OCI-LY7 (cell line): Measurements from ENCODE around the gene MAP4.

ENCODE experiments used
- EZH2phosphoT487 ChIP-seq: fragments of 200-600 bp; sonication (generic); IDR thresholded peaks from 2 replicates; pipeline ENCODE4 v1.6.1; 2018; ENCODE audit warnings: low read depth, borderline replicate concordance, mild to moderate bottlenecking, mixed run types, antibody characterized with exemption, low read length, moderate library complexity, mixed read lengths
- TF ChIP-seq, protein P1 (sequence below): fragments of 200-600 bp; sonication (generic); conservative IDR thresholded peaks from 2 replicates; pipeline ENCODE4 v1.5.1; 2014; ENCODE audit warnings: mild to moderate bottlenecking, antibody characterized with exemption, low read length, moderate library complexity, mixed read lengths

DNA sequence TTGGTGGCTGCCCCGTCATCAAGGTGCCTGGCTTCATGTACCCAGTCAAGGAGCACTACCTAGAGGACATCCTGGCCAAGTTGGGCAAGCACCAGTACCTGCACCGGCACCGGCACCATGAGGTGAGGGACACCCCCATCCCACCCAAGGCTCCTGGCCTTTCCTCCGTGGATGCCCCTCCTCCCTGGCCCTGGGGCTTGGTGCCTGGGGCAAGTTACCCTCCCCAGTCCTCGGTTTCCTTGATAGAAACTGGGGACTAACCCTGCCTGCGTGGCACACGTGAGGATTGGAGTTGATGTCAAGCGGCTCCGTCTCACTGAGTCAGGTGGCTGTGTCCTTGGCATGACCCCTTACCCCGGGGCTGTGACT lies 169.4 kb downstream of the MAP4 start:
- TF ChIP-seq, protein P1, sequence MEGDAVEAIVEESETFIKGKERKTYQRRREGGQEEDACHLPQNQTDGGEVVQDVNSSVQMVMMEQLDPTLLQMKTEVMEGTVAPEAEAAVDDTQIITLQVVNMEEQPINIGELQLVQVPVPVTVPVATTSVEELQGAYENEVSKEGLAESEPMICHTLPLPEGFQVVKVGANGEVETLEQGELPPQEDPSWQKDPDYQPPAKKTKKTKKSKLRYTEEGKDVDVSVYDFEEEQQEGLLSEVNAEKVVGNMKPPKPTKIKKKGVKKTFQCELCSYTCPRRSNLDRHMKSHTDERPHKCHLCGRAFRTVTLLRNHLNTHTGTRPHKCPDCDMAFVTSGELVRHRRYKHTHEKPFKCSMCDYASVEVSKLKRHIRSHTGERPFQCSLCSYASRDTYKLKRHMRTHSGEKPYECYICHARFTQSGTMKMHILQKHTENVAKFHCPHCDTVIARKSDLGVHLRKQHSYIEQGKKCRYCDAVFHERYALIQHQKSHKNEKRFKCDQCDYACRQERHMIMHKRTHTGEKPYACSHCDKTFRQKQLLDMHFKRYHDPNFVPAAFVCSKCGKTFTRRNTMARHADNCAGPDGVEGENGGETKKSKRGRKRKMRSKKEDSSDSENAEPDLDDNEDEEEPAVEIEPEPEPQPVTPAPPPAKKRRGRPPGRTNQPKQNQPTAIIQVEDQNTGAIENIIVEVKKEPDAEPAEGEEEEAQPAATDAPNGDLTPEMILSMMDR, result no peak
- no peak for TF ChIP-seq EZH2phosphoT487
